ENCODE data around the gene ZIM2.

Gene ZIM2

GRCh38 chr19:56831255-56831654, 9.3 kb downstream of the ZIM2 start:
- Mint-ChIP-seq H3K4me3 (no peak overlapping the region), H3K27me3 (no peaks in the 10 kb centered on the region), H3K4me1 (no peaks in the 10 kb centered on the region), H3K9me3 (peaks cover 21 to 55% of the 10 kb centered on the region in 2 donors), H3K27ac (no peak overlapping the region)
- DNase-seq (no peak), ATAC-seq (no peak)

GRCh38 chr19:56829596-56829995, 10.9 kb downstream of the ZIM2 start:
- Mint-ChIP-seq H3K27me3 (no peaks in the 10 kb centered on the region), H3K9me3 (peaks cover 9 to 49% of the 10 kb centered on the region in 2 donors), H3K4me1 (no peaks in the 10 kb centered on the region), H3K27ac (no peak overlapping the region), H3K4me3 (no peak overlapping the region)
- DNase-seq (no peak), ATAC-seq (no peak)

GRCh38 chr19:56827708-56828107, 12.8 kb downstream of the ZIM2 start:
- Mint-ChIP-seq H3K4me3 (no peak overlapping the region), H3K27me3 (no peaks in the 10 kb centered on the region), H3K27ac (no peak overlapping the region), H3K4me1 (no peaks in the 10 kb centered on the region), H3K9me3 (peaks cover 5 to 50% of the 10 kb centered on the region in 2 donors)
- ATAC-seq (no peak), DNase-seq (no peak)

GRCh38 chr19:56823956-56824355, 16.6 kb downstream of the ZIM2 start:
- Mint-ChIP-seq H3K27me3 (no peaks in the 10 kb centered on the region), H3K27ac (peak overlapping the region in 1 of 2 donors; percentile 38), H3K4me3 (no peak overlapping the region), H3K4me1 (no peaks in the 10 kb centered on the region), H3K9me3 (peaks cover 12 to 76% of the 10 kb centered on the region in 2 donors)
- ATAC-seq (no peak), DNase-seq (no peak)

GRCh38 chr19:56823417-56823816, 17.1 kb downstream of the ZIM2 start:
- no peak overlapping the region for H3K4me3 Mint-ChIP-seq
- no peaks in the 10 kb centered on the region for H3K4me1 Mint-ChIP-seq
- no peak for ATAC-seq
- peaks cover 16 to 78% of the 10 kb centered on the region in 2 donors for H3K9me3 Mint-ChIP-seq
- no peak for DNase-seq
- H3K27me3 Mint-ChIP-seq: no peaks in the 10 kb centered on the region
- H3K27ac Mint-ChIP-seq: no peak overlapping the region

GRCh38 chr19:56822755-56823154, 17.8 kb downstream of the ZIM2 start:
- Mint-ChIP-seq H3K4me3 (no peak overlapping the region), H3K27ac (no peak overlapping the region), H3K27me3 (no peaks in the 10 kb centered on the region), H3K9me3 (peaks cover 21 to 78% of the 10 kb centered on the region in 2 donors), H3K4me1 (no peaks in the 10 kb centered on the region)
- no peak for ATAC-seq
- no peak for DNase-seq

- Mint-ChIP-seq H3K27ac (no peak overlapping the region), H3K27me3 (no peaks in the 10 kb centered on the region), H3K4me3 (no peak overlapping the region), H3K4me1 (no peaks in the 10 kb centered on the region), H3K9me3 (peaks cover 31 to 82% of the 10 kb centered on the region in 2 donors)
- DNase-seq: no peak
- ATAC-seq: no peak
Observed at GRCh38 chr19:56821675-56822074, 18.9 kb downstream of the ZIM2 start.

- ATAC-seq (no peak), DNase-seq (no peak)
- H3K4me3 Mint-ChIP-seq: no peak overlapping the region
- peaks cover 34 to 82% of the 10 kb centered on the region in 2 donors for H3K9me3 Mint-ChIP-seq
- H3K27me3 Mint-ChIP-seq: no peaks in the 10 kb centered on the region
- H3K27ac Mint-ChIP-seq: no peak overlapping the region
- H3K4me1 Mint-ChIP-seq: no peaks in the 10 kb centered on the region
Observed at GRCh38 chr19:56821209-56821608, 19.3 kb downstream of the ZIM2 start.

- DNase-seq: no peak
- H3K9me3 Mint-ChIP-seq: peaks cover 38 to 90% of the 10 kb centered on the region in 2 donors
Observed at GRCh38 chr19:56819166-56819565, 21.4 kb downstream of the ZIM2 start.

GRCh38 chr19:56814656-56815055, 25.9 kb downstream of the ZIM2 start:
- peaks cover 40 to 78% of the 10 kb centered on the region in 2 donors for H3K9me3 Mint-ChIP-seq
- H3K4me1 Mint-ChIP-seq: no peaks in the 10 kb centered on the region
- no peak for DNase-seq
- ATAC-seq: no peak
- no peaks in the 10 kb centered on the region for H3K27me3 Mint-ChIP-seq
- H3K27ac Mint-ChIP-seq: no peak overlapping the region
- H3K4me3 Mint-ChIP-seq: no peak overlapping the region

More at GRCh38 chr19:56819166-56819565, 21.4 kb downstream of the ZIM2 start:
- Mint-ChIP-seq H3K4me1 (no peaks in the 10 kb centered on the region), H3K4me3 (no peak overlapping the region), H3K27ac (no peak overlapping the region), H3K27me3 (no peaks in the 10 kb centered on the region)
- no peak for ATAC-seq

- no peak overlapping the region for H3K27ac Mint-ChIP-seq
- no peak for DNase-seq
- peaks cover 29 to 70% of the 10 kb centered on the region in 2 donors for H3K9me3 Mint-ChIP-seq
- no peaks in the 10 kb centered on the region for H3K4me1 Mint-ChIP-seq
- H3K27me3 Mint-ChIP-seq: no peaks in the 10 kb centered on the region
- no peak for ATAC-seq
- H3K4me3 Mint-ChIP-seq: no peak overlapping the region
Observed at GRCh38 chr19:56813531-56813930, 27.0 kb downstream of the ZIM2 start.

- Mint-ChIP-seq H3K4me1 (no peaks in the 10 kb centered on the region), H3K4me3 (no peak overlapping the region), H3K27ac (no peak overlapping the region), H3K27me3 (no peaks in the 10 kb centered on the region), H3K9me3 (peaks cover 17 to 63% of the 10 kb centered on the region in 2 donors)
- no peak for ATAC-seq
- DNase-seq: no peak
Observed at GRCh38 chr19:56811480-56811879, 29.0 kb downstream of the ZIM2 start.

- no peak overlapping the region for H3K27ac Mint-ChIP-seq
- no peaks in the 10 kb centered on the region for H3K4me1 Mint-ChIP-seq
- no peak overlapping the region for H3K4me3 Mint-ChIP-seq
- ATAC-seq (no peak), DNase-seq (no peak)
- no peaks in the 10 kb centered on the region for H3K27me3 Mint-ChIP-seq
- H3K9me3 Mint-ChIP-seq: peaks cover 25 to 65% of the 10 kb centered on the region in 2 donors
Observed at GRCh38 chr19:56810260-56810659, 30.3 kb downstream of the ZIM2 start.

GRCh38 chr19:56808717-56809392, 31.7 kb downstream of the ZIM2 start:
- Mint-ChIP-seq H3K27me3 (no peaks in the 10 kb centered on the region), H3K27ac (no peak overlapping the region), H3K9me3 (peaks cover 23 to 63% of the 10 kb centered on the region in 2 donors), H3K4me3 (no peak overlapping the region), H3K4me1 (no peaks in the 10 kb centered on the region)
- ATAC-seq: no peak
- no peak for DNase-seq

GRCh38 chr19:56806639-56807038, 33.9 kb downstream of the ZIM2 start:
- Mint-ChIP-seq H3K4me3 (no peak overlapping the region), H3K27ac (no peak overlapping the region), H3K27me3 (no peaks in the 10 kb centered on the region), H3K4me1 (no peaks in the 10 kb centered on the region), H3K9me3 (peaks cover 19 to 54% of the 10 kb centered on the region in 2 donors)
- no peak for ATAC-seq
- no peak for DNase-seq

GRCh38 chr19:56778351-56778750, 62.2 kb downstream of the ZIM2 start:
- H3K9me3 Mint-ChIP-seq: peaks cover 30 to 41% of the 10 kb centered on the region in 2 donors
- DNase-seq (no peak), ATAC-seq (no peak)
- H3K27me3 Mint-ChIP-seq: no peaks in the 10 kb centered on the region
- H3K27ac Mint-ChIP-seq: no peak overlapping the region
- no peaks in the 10 kb centered on the region for H3K4me1 Mint-ChIP-seq
- H3K4me3 Mint-ChIP-seq: no peak overlapping the region

GRCh38 chr19:56769650-56770049, 70.9 kb downstream of the ZIM2 start:
- ATAC-seq (no peak), DNase-seq (no peak)
- Mint-ChIP-seq H3K9me3 (peaks cover 12 to 18% of the 10 kb centered on the region in 2 donors), H3K27me3 (no peaks in the 10 kb centered on the region), H3K4me1 (peaks cover 11% of the 10 kb centered on the region), H3K27ac (no peak overlapping the region), H3K4me3 (no peak overlapping the region)
